GM15510 (cell line): Measurements from ENCODE around the gene IMPG2.

Experiments used
- POLR2A ChIP-seq: IDR thresholded peaks from 3 replicates; pipeline ENCODE4 v1.6.1; 2011; ENCODE audit warnings: borderline replicate concordance; ENCODE audit not compliant: insufficient read length; ENCODE audit errors: extremely low read depth

The IMPG2 gene

DNA sequence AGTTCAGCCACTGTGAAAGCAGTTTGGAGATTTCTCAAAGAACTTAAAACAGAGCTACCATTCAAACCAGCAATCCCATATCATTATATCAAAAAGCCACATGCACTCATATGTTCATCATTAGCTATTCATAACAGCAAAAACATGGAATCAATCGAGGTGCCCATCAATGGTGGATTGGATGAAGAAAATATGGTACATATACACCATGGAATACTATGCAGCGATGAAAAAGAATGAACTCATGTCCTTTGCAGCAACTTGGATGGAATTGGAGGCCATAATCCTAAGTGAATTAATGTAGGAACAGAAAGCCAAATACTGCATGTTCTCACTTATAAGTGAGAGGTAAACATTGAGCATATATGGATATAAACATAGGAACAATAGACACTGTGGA lies 32.1 kb downstream of the IMPG2 start:
- no peak for TF ChIP-seq POLR2A

DNA sequence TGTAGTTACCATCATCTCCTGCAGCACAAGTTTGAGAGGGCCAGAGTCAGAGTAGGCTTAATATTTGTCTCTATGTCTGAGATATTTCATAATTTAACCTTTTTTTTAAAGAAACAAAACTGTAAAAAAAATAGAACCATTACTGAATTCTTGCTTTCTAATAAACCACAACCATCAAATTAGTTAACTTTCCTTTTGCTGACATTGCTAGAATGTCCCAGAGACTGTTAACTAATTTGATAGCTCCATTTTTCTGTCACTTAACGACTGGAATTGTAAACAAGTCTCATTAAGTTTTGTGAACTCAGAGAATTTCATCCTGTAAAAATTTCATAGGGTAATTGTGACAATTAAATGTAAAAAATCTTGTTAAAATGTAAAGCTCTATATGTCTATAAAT lies 35.6 kb downstream of the IMPG2 start:
- TF ChIP-seq POLR2A, result no peak

DNA sequence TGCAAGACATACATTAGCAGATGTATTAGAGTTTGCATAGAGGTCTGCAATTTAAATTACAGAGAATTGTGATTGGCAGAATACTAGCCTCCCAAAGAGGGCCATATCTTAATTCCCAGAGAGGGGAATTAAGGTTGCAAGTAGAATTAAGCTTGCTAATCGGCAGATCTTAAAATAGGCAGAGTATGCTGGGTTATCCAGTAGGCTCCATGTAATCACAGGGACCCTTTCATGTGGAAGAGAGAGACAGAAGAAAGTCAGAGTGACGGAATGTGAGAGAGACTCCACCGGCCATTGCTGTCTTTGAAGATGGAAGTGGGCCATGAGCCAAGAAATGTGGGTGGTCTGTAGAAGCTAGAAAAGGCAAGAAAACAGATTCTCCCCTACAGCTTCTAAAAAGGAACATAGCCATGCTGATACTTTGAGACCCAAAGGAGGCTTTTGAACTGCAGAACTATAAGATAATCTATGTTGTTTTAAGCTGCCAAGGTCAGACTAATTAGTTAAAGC lies 38.8 kb downstream of the IMPG2 start:
- TF ChIP-seq POLR2A, result no peak

DNA sequence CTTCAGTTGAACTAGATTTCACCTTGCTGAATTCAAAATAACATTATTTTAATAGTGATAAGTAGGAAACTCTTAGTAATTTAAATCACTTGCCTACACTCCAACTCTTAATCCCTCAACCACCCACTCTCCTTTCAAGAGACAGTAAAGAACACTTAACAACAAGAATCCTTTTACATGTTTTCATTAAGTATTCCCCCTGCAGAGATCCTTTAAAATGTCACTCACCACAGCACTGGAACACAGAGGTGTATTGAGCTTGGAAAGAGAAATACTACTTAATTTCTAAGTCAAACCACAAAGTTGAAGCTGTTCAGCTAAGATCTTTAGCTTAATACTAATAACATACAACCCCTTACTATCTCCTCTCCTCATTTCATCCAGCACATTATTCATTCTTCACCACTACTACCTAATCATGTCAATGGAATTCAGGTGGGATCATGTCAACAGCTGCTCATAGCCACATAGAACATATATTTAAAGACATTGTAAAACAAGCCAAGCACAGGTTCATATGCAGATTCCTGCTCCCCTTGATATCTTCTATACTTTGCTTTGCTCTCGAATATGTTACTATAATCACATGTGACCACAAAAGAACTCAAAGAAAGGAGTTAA lies 40.5 kb downstream of the IMPG2 start:
- TF ChIP-seq POLR2A, result no peak

DNA sequence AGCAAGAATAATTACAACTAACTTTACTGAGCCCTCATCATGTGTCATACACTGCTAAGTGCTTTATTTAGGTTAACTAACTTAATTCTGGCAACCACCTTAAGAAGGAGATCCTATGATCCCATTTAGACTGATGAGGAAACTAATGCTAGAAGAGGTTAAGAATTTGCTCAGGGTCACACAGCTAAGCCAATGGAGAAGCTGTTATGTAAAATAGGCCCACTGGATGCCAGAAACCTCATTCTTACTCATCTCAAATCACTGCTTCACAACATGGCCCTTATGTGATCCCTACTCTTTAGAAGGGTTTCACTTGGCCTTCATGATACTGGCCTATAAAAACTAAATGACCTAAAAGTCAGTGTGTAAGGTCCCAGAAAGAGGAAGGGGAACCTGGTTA lies 41.2 kb downstream of the IMPG2 start:
- no peak for TF ChIP-seq POLR2A

DNA sequence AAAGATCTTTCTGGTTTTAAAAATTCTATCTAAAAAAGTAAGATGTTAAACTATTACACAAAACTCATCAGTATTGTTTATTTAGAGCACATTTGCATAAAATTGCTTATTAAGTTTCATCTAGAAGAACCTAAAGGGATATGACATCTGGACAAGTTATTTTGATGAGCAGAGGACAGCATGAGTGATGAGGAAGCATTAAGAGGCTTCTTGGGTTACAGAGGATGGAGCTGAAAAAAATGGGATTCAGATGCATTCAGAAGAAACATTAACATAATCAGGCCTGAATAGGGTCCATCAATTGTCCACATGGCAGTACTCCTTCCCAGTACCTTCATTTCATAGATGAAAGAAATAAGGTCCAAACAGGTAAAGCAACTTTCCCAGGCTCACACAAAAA lies 41.6 kb downstream of the IMPG2 start:
- no peak for TF ChIP-seq POLR2A

DNA sequence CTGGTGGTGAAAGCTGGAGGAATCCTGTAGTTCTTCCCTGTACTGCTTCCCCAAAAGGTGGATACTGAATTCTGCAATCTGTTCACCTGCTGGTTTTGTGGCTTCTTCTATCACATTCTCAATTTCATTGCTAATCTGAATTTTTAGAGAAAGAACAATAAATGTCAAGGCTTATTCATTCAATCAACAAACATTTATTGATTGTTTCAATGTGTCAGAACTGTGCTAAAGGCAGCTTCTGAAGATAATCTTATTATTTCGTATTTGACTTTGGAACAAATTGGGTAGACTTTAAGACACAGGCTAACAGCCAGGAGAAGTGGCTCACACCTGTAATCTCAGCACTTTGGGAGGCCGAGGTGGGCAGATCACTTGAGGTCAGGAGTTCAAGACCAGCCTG lies 46.8 kb downstream of the IMPG2 start:
- TF ChIP-seq POLR2A, result no peak

- no peak for TF ChIP-seq POLR2A
These were observed 47.2 kb downstream of the IMPG2 start for GRCh38 chr3:101273156-101273555.

GRCh38 chr3:101271728-101272127 lies 48.6 kb downstream of the IMPG2 start:
- TF ChIP-seq POLR2A, result no peak

- TF ChIP-seq POLR2A, result no peak
These were observed 50.2 kb downstream of the IMPG2 start for GRCh38 chr3:101270149-101270548.

DNA sequence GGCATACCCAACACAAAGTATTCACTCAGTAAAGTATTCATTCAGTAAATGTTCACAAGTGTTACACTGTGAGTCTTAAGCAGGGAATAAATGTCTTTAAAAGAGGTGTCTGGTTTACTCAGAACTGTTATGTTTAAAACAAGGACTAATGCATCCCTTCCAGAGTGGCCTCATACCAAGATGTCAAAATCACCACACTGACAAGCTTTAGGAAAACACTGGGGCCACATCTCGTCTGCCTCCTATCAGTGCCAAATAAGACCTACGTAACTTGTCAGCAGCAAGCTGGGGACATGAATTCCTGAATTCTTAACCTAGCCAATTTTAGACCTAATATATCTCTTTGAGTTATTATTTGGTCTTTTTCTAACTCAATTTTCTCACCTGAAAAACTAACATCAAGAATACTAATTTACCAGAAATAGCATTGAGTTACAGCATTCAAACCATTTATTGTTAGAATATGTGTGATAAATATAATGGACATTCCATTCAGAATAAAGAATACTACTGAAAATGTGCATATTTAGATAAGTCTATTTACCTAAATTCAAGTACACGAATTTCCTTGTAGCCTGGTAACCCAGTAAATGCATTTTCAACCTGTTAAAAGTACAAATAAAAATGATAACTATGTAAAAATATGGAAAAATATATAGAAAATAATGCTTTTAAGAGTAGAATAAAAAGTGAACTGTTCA lies 51.3 kb downstream of the IMPG2 start:
- TF ChIP-seq POLR2A, result no peak

GRCh38 chr3:101268141-101268540 lies 52.2 kb downstream of the IMPG2 start:
- no peak for TF ChIP-seq POLR2A

DNA sequence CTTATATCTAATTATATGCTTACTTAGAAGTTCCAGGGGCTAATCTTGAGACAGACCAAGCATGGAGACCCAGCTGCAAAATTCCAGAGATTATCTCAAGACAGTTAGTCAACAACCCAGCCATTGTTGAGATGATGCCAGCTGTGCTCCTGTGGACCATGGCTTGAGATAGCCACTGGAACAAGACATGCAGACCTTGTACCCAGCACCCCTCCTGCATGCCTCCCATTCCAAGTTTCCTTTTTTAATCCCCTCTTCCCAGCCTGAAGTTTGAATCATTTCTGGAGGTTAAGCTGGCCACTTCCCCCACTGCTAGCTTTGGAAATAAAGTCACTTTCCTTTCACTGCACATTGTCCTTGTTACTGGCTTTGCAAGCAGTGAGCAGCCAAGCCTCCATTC lies 53.8 kb downstream of the IMPG2 start:
- no peak for TF ChIP-seq POLR2A

DNA sequence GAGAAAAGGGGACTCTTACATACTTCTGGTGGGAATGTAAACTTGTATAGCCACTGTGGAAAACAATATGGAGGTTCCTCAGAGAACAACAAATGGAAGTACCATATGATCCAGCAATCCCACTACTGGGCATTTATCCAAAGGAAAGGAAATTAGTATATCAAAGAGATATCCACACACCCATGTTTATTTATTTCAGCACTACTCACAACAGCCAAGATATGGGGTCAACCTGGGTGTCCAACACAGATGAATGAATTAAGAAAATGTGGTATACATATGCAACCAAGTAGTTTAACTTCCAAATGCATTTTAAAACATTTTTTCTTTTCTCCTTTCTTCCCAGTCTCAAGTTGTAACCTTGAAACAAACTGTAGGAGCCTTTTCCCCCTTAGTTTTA lies 54.3 kb downstream of the IMPG2 start:
- no peak for TF ChIP-seq POLR2A

DNA sequence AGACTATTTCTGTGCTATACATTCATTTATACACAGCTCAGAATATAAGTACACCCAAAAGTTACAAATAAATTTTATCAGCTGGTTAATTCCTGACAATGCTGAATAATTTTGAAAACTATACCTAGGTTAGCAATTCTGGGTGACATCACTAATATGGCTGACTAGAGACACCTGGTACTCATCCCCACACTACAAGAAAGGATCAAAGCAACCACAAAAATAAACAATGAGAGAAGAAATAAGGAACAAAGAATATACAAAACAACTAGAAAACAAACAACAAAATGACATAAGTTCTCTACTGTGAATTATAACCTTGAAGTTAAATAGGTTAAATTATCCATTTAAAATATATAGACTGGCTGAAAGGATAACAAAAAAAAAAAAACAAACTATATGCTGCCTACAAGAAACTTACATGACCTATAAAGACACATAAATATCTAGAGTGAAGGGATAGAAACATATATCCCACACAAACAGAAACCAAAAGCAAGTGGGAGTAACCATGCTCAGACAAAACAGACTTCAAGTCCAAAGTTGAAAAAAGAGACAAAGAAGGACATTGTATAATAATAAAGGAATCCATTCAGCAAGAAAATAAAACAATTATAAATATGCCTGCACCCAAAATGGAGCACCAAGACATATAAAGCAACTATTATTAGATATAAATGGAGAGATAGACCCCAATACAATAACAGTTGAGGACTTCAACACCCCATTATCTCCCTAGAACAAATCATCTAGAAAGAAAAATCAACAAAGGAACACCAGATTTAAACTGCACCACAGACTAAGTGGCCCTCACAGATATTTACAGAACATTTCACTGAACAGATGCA lies 57.8 kb downstream of the IMPG2 start:
- TF ChIP-seq POLR2A, result no peak
